Ishikawa (cell line): ENCODE measurements around the gene GAS6.

Experiments used
- EP300 ChIP-seq: IDR thresholded peaks from 2 replicates; pipeline ENCODE4 v1.6.1; 2012; ENCODE audit warnings: borderline replicate concordance
- FOXM1 ChIP-seq: IDR thresholded peaks from 2 replicates; pipeline ENCODE4 v1.6.1; 2012; ENCODE audit warnings: low read depth, borderline replicate concordance
- MAX ChIP-seq: IDR thresholded peaks from 2 replicates; pipeline ENCODE4 v1.6.1; 2012
- NFIC ChIP-seq: IDR thresholded peaks from 2 replicates; pipeline ENCODE4 v1.6.1; 2012
- RAD21 ChIP-seq: IDR thresholded peaks from 2 replicates; pipeline ENCODE4 v1.6.1; 2012; ENCODE audit warnings: low read depth
- REST ChIP-seq: IDR thresholded peaks from 2 replicates; pipeline ENCODE4 v1.6.1; 2012; ENCODE audit warnings: low read depth, mild to moderate bottlenecking
- TCF12 ChIP-seq: IDR thresholded peaks from 2 replicates; pipeline ENCODE4 v1.6.1; 2012; ENCODE audit warnings: low read depth
- TEAD4 ChIP-seq: IDR thresholded peaks from 2 replicates; pipeline ENCODE4 v1.6.1; 2012
- YY1 ChIP-seq: IDR thresholded peaks from 2 replicates; pipeline ENCODE4 v1.6.1; 2012; ENCODE audit warnings: low read depth
- TF ChIP-seq, protein P1 (sequence below): IDR thresholded peaks from 2 replicates; pipeline ENCODE4 v1.6.1; 2012

DNA sequence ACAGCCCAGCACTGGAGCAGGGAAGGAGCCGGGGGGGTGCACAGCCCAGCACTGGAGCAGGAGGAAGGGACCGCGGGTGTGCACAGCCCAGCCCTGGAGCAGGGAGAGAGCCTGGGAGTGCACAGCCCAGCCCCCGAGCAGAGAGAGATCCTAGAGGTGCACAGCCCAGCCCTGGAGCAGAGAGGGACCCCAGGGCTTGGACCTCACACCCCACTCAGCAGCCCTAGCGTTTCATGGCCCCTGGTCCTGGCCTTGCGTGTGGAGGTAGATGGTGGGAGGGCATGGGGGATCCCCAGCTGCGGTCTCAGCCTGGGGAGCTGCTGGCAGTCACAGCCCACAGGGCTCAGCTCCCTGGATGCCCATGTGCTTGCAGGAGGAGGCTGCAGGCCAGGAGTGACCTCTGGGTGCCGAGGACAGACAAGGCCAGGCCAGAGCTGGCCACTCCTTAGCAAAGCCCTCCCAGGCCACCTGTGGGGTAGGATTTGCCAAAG is 25.1 kb downstream of the GAS6 start:
- TF ChIP-seq REST = no peak
- TF ChIP-seq EP300 = no peak
- TF ChIP-seq FOXM1 = no peak
- no peak for TF ChIP-seq NFIC
- no peak for TF ChIP-seq MAX
- TF ChIP-seq RAD21 = no peak
- no peak for TF ChIP-seq TCF12
- no peak for TF ChIP-seq YY1
- no peak for TF ChIP-seq TEAD4
- TF ChIP-seq, protein P1, sequence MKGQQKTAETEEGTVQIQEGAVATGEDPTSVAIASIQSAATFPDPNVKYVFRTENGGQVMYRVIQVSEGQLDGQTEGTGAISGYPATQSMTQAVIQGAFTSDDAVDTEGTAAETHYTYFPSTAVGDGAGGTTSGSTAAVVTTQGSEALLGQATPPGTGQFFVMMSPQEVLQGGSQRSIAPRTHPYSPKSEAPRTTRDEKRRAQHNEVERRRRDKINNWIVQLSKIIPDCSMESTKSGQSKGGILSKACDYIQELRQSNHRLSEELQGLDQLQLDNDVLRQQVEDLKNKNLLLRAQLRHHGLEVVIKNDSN = no peak
